ENCODE data around the gene ITGA8. TPM values are rescaled to one million over a fixed set of nuclear protein-coding genes. Genes with fewer than 3 reads are reported as not detected.

Gene ITGA8
- total RNA-seq, 5 donors from 2014 or later (not counting 1 experiment from before 2014, with no cell fraction given), result 0.03 to 0.06 (median 0.06) TPM; not detected in 2

GRCh38 chr10:15759265-15759664, 39.5 kb upstream of the ITGA8 start:
- POLR2A ChIA-PET, result no interaction called here
- H3K36me3 Mint-ChIP-seq, result no peaks in the 10 kb centered on the region
- peaks cover under 1 to 3% (median 2%) of the 10 kb centered on the region in 3 donors for H3K9me3 Mint-ChIP-seq
- no peak overlapping the region for H3K27ac ChIP-seq (ENCODE audit: low read length)
- peaks cover 9 to 13% of the 10 kb centered on the region in 2 donors for H3K27me3 Mint-ChIP-seq
- H3K27ac Mint-ChIP-seq, result no peak overlapping the region
- CTCF ChIA-PET, result no interaction called here
- no peak overlapping the region for H3K4me3 Mint-ChIP-seq
- H3K27me3 ChIP-seq (replicated peaks in 1 of 2; ENCODE audit: control insufficient read depth in 2 of 2, extremely low read depth in 1 of 2, insufficient read depth in 2 of 2, low read length in 1 of 2), result peaks cover 0 to 3% of the 10 kb centered on the region in 2 experiments
- ATAC-seq (replicated peaks in 1 of 4) (no peak), DNase-seq (no peak)
- H3K36me3 ChIP-seq (ENCODE audit: control insufficient read depth in 2 of 2, extremely low read depth in 1 of 2, insufficient read depth in 1 of 2, low read length in 1 of 2), result no peaks in the 10 kb centered on the region
- no peaks in the 10 kb centered on the region for H3K9me3 ChIP-seq
- no peaks in the 10 kb centered on the region for H3K4me1 Mint-ChIP-seq
- H3K4me1 ChIP-seq (ENCODE audit: control insufficient read depth in 1 of 2, extremely low read depth in 1 of 2, insufficient read depth in 2 of 2, low read length in 2 of 2), result no peaks in the 10 kb centered on the region
- H3K4me3 ChIP-seq (ENCODE audit: control insufficient read depth in 1 of 2, extremely low read depth in 1 of 2, low read length in 1 of 2), result no peak overlapping the region

GRCh38 chr10:15758618-15759017, 38.9 kb upstream of the ITGA8 start:
- H3K9me3 ChIP-seq, result no peaks in the 10 kb centered on the region
- Mint-ChIP-seq H3K36me3 (no peaks in the 10 kb centered on the region), H3K27ac (no peak overlapping the region), H3K27me3 (peaks cover 11 to 13% of the 10 kb centered on the region in 2 donors), H3K4me1 (no peaks in the 10 kb centered on the region), H3K9me3 (peaks cover 0 to 3% (median 0%) of the 10 kb centered on the region in 3 donors), H3K4me3 (no peak overlapping the region)
- ATAC-seq (replicated peaks in 1 of 4) (no peak), DNase-seq (no peak)
- ChIA-PET POLR2A (no interaction called here), CTCF (no interaction called here)
- no peaks in the 10 kb centered on the region for H3K36me3 ChIP-seq (ENCODE audit: control insufficient read depth in 2 of 2, extremely low read depth in 1 of 2, insufficient read depth in 1 of 2, low read length in 1 of 2)
- no peaks in the 10 kb centered on the region for H3K4me1 ChIP-seq (ENCODE audit: control insufficient read depth in 1 of 2, extremely low read depth in 1 of 2, insufficient read depth in 2 of 2, low read length in 2 of 2)
- H3K27ac ChIP-seq (ENCODE audit: low read length), result no peak overlapping the region
- H3K27me3 ChIP-seq (replicated peaks in 1 of 2; ENCODE audit: control insufficient read depth in 2 of 2, extremely low read depth in 1 of 2, insufficient read depth in 2 of 2, low read length in 1 of 2), result peaks cover 0 to 3% of the 10 kb centered on the region in 2 experiments
- 98% methylated on average over 4 of the region's 5 CpGs for WGBS (ENCODE audit: insufficient coverage)
- H3K4me3 ChIP-seq (ENCODE audit: control insufficient read depth in 1 of 2, extremely low read depth in 1 of 2, low read length in 1 of 2), result no peak overlapping the region

- no peak for ATAC-seq (replicated peaks in 1 of 4)
- Mint-ChIP-seq H3K4me3 (no peak overlapping the region), H3K27me3 (peaks cover 23 to 27% of the 10 kb centered on the region in 2 donors), H3K4me1 (no peaks in the 10 kb centered on the region), H3K9me3 (no peaks in the 10 kb centered on the region), H3K27ac (no peak overlapping the region), H3K36me3 (no peaks in the 10 kb centered on the region)
- no peak overlapping the region for H3K27ac ChIP-seq (ENCODE audit: low read length)
- no peaks in the 10 kb centered on the region for H3K36me3 ChIP-seq (ENCODE audit: control insufficient read depth in 2 of 2, extremely low read depth in 1 of 2, insufficient read depth in 1 of 2, low read length in 1 of 2)
- no peaks in the 10 kb centered on the region for H3K9me3 ChIP-seq
- H3K27me3 ChIP-seq (replicated peaks in 1 of 2; ENCODE audit: control insufficient read depth in 2 of 2, extremely low read depth in 1 of 2, insufficient read depth in 2 of 2, low read length in 1 of 2), result peaks cover 0 to 9% of the 10 kb centered on the region in 2 experiments
- ChIA-PET CTCF (no interaction called here), POLR2A (no interaction called here)
- H3K4me1 ChIP-seq (ENCODE audit: control insufficient read depth in 1 of 2, extremely low read depth in 1 of 2, insufficient read depth in 2 of 2, low read length in 2 of 2), result no peaks in the 10 kb centered on the region
- no CpG with 5 or more reads among the region's 2 CpGs for WGBS (ENCODE audit: insufficient coverage)
- DNase-seq, result no peak
- H3K4me3 ChIP-seq (ENCODE audit: control insufficient read depth in 1 of 2, extremely low read depth in 1 of 2, low read length in 1 of 2), result no peak overlapping the region
Measured at GRCh38 chr10:15754937-15755336, 35.2 kb upstream of the ITGA8 start.

DNA sequence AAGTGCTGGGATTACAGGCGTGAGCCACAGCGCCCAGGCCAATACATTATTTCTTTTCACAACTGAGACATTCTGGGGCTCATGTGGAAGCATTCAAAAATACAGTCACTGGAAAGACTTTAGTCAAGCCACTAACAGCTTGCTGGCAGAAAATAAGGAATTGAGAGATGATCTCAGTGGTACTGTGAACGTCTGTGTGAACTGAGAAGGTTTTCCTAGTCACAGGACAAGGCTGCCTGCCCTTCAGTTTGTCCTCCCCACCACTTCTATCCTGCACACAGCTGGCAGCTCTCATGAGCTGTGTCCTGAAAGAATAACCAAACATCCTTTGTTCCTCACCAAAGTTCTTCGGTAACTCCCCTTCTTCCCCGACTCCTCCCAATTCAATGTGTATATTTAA, 31.3 kb upstream of the ITGA8 start:
- H3K4me3 Mint-ChIP-seq, result no peak overlapping the region
- no peaks in the 10 kb centered on the region for H3K36me3 Mint-ChIP-seq
- H3K27me3 ChIP-seq (replicated peaks in 1 of 2; ENCODE audit: control insufficient read depth in 2 of 2, extremely low read depth in 1 of 2, insufficient read depth in 2 of 2, low read length in 1 of 2), result peaks cover 0 to 11% of the 10 kb centered on the region in 2 experiments
- H3K36me3 ChIP-seq (ENCODE audit: control insufficient read depth in 2 of 2, extremely low read depth in 1 of 2, insufficient read depth in 1 of 2, low read length in 1 of 2), result no peaks in the 10 kb centered on the region
- ATAC-seq (replicated peaks in 1 of 4) (no peak), DNase-seq (no peak)
- WGBS (ENCODE audit: insufficient coverage), result no CpG with 5 or more reads among the region's 5 CpGs
- H3K4me1 ChIP-seq (ENCODE audit: control insufficient read depth in 1 of 2, extremely low read depth in 1 of 2, insufficient read depth in 2 of 2, low read length in 2 of 2), result no peaks in the 10 kb centered on the region
- no peaks in the 10 kb centered on the region for H3K9me3 Mint-ChIP-seq
- no peak overlapping the region for H3K27ac Mint-ChIP-seq
- H3K9me3 ChIP-seq, result no peaks in the 10 kb centered on the region
- H3K27me3 Mint-ChIP-seq, result peaks cover 20 to 27% of the 10 kb centered on the region in 2 donors
- no peak overlapping the region for H3K27ac ChIP-seq (ENCODE audit: low read length)
- no peak overlapping the region for H3K4me3 ChIP-seq (ENCODE audit: control insufficient read depth in 1 of 2, extremely low read depth in 1 of 2, low read length in 1 of 2)
- no peaks in the 10 kb centered on the region for H3K4me1 Mint-ChIP-seq
- ChIA-PET CTCF (no interaction called here), POLR2A (no interaction called here)

GRCh38 chr10:15748126-15748525, 28.4 kb upstream of the ITGA8 start:
- peaks cover 19 to 20% of the 10 kb centered on the region in 2 donors for H3K27me3 Mint-ChIP-seq
- H3K36me3 Mint-ChIP-seq, result no peaks in the 10 kb centered on the region
- Histone ChIP-seq H3K27ac (ENCODE audit: low read length) (no peak overlapping the region), H3K36me3 (ENCODE audit: control insufficient read depth in 2 of 2, extremely low read depth in 1 of 2, insufficient read depth in 1 of 2, low read length in 1 of 2) (no peaks in the 10 kb centered on the region), H3K4me1 (ENCODE audit: control insufficient read depth in 1 of 2, extremely low read depth in 1 of 2, insufficient read depth in 2 of 2, low read length in 2 of 2) (no peaks in the 10 kb centered on the region), H3K9me3 (no peaks in the 10 kb centered on the region), H3K27me3 (replicated peaks in 1 of 2; ENCODE audit: control insufficient read depth in 2 of 2, extremely low read depth in 1 of 2, insufficient read depth in 2 of 2, low read length in 1 of 2) (peaks cover 0 to 8% of the 10 kb centered on the region in 2 experiments), H3K4me3 (ENCODE audit: control insufficient read depth in 1 of 2, extremely low read depth in 1 of 2, low read length in 1 of 2) (no peak overlapping the region)
- no CpG with 5 or more reads among the region's 3 CpGs for WGBS (ENCODE audit: insufficient coverage)
- no peak for ATAC-seq (replicated peaks in 1 of 4)
- H3K4me3 Mint-ChIP-seq, result no peak overlapping the region
- DNase-seq, result no peak
- POLR2A ChIA-PET, result no interaction called here
- H3K4me1 Mint-ChIP-seq, result no peaks in the 10 kb centered on the region
- H3K27ac Mint-ChIP-seq, result no peak overlapping the region
- no peaks in the 10 kb centered on the region for H3K9me3 Mint-ChIP-seq
- CTCF ChIA-PET, result no interaction called here

DNA sequence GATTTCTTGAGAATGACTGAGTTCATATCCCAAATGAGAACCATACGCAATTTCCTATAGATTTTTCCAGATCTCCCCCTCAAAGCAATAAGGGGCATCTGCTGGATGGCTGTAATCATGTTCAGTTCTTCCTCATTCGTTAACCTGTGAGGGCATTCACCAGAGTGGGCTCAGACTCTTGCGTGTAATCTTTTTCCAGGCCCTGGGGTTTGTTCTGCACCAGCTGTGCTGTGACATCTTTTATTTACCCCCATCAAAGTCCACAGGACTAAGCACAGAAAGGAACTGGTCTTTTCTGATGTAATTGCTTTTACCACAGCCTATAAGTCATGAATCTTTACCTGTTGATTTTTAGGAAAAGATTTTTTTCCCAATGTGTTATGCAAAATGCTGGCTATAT, 27.9 kb upstream of the ITGA8 start:
- DNase-seq (no peak), ATAC-seq (replicated peaks in 1 of 4) (no peak)
- Mint-ChIP-seq H3K4me1 (no peaks in the 10 kb centered on the region), H3K4me3 (no peak overlapping the region), H3K27ac (no peak overlapping the region), H3K36me3 (no peaks in the 10 kb centered on the region), H3K9me3 (no peaks in the 10 kb centered on the region), H3K27me3 (peaks cover 14 to 16% of the 10 kb centered on the region in 2 donors)
- Histone ChIP-seq H3K4me3 (ENCODE audit: control insufficient read depth in 1 of 2, extremely low read depth in 1 of 2, low read length in 1 of 2) (no peak overlapping the region), H3K9me3 (no peaks in the 10 kb centered on the region), H3K27ac (ENCODE audit: low read length) (no peak overlapping the region), H3K4me1 (ENCODE audit: control insufficient read depth in 1 of 2, extremely low read depth in 1 of 2, insufficient read depth in 2 of 2, low read length in 2 of 2) (no peaks in the 10 kb centered on the region), H3K27me3 (replicated peaks in 1 of 2; ENCODE audit: control insufficient read depth in 2 of 2, extremely low read depth in 1 of 2, insufficient read depth in 2 of 2, low read length in 1 of 2) (peaks cover 0 to 7% of the 10 kb centered on the region in 2 experiments), H3K36me3 (ENCODE audit: control insufficient read depth in 2 of 2, extremely low read depth in 1 of 2, insufficient read depth in 1 of 2, low read length in 1 of 2) (no peaks in the 10 kb centered on the region)
- 83% methylated on average over 2 of the region's 3 CpGs for WGBS (ENCODE audit: insufficient coverage)
- ChIA-PET CTCF (no interaction called here), POLR2A (no interaction called here)

DNA sequence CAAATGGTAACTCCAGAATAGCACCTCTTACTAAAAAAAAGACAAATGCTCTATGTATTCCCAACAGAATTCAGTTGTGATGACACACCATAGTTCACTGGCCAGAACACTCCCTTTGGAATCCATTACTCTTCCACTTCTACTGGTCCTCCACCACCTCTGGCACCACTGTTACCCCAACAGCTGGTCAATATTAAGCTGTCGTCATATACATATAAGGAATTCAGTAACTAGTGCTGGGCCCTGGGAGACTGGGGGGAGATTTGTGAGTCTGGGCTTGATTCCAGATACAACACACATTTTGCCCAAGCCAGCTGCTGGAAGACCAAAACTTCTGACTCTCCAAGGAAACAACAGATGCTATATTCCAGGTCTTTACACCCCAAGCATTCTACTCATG, 26.0 kb upstream of the ITGA8 start:
- H3K27ac ChIP-seq (ENCODE audit: low read length), result no peak overlapping the region
- no peaks in the 10 kb centered on the region for H3K36me3 Mint-ChIP-seq
- no peak overlapping the region for H3K4me3 ChIP-seq (ENCODE audit: control insufficient read depth in 1 of 2, extremely low read depth in 1 of 2, low read length in 1 of 2)
- no peaks in the 10 kb centered on the region for H3K9me3 Mint-ChIP-seq
- H3K4me1 ChIP-seq (ENCODE audit: control insufficient read depth in 1 of 2, extremely low read depth in 1 of 2, insufficient read depth in 2 of 2, low read length in 2 of 2), result no peaks in the 10 kb centered on the region
- DNase-seq (no peak), ATAC-seq (replicated peaks in 1 of 4) (no peak)
- ChIA-PET POLR2A (no interaction called here), CTCF (no interaction called here)
- peaks cover 10 to 17% of the 10 kb centered on the region in 2 donors for H3K27me3 Mint-ChIP-seq
- no peak overlapping the region for H3K27ac Mint-ChIP-seq
- H3K36me3 ChIP-seq (ENCODE audit: control insufficient read depth in 2 of 2, extremely low read depth in 1 of 2, insufficient read depth in 1 of 2, low read length in 1 of 2), result no peaks in the 10 kb centered on the region
- H3K4me1 Mint-ChIP-seq, result no peaks in the 10 kb centered on the region
- H3K4me3 Mint-ChIP-seq, result no peak overlapping the region
- H3K9me3 ChIP-seq, result no peaks in the 10 kb centered on the region
- WGBS (ENCODE audit: insufficient coverage), result no CpG with 5 or more reads among the region's 1 CpG
- peaks cover 2% of the 10 kb centered on the region in 2 experiments for H3K27me3 ChIP-seq (replicated peaks in 1 of 2; ENCODE audit: control insufficient read depth in 2 of 2, extremely low read depth in 1 of 2, insufficient read depth in 2 of 2, low read length in 1 of 2)
